ENCODE data around the gene C11orf91. TPM values are rescaled to one million over a fixed set of nuclear protein-coding genes. Genes with fewer than 3 reads are reported as not detected.

The C11orf91 gene
- total and polyA plus RNA-seq, 2 donors, result 0.14 TPM; not detected in 1

GRCh38 chr11:33652930-33653329, 47.7 kb downstream of the C11orf91 start:
- Histone ChIP-seq H3K9me3 (ENCODE audit: control insufficient read depth in 2 of 2, insufficient read depth in 1 of 2, low read length in 1 of 2) (no peaks in the 10 kb centered on the region), H3K4me3 (ENCODE audit: low read length in 2 of 2) (no peak overlapping the region), H3K36me3 (ENCODE audit: control insufficient read depth in 2 of 2, insufficient read depth in 2 of 2, low read length in 1 of 2) (no peaks in the 10 kb centered on the region), H3K4me1 (ENCODE audit: control insufficient read depth in 2 of 2, insufficient read depth in 2 of 2, low read length in 2 of 2) (peaks cover 0 to 2% of the 10 kb centered on the region in 2 donors), H3K27ac (ENCODE audit: low read depth in 1 of 2, low read length in 1 of 2) (no peak overlapping the region), H3K27me3 (ENCODE audit: control insufficient read depth in 2 of 2, insufficient read depth in 1 of 2, low read length in 1 of 2) (no peaks in the 10 kb centered on the region)
- no peak for DNase-seq (ENCODE audit: low read depth in 6 of 9, low spot score in 9 of 9)
- 71% methylated on average over 3 of the region's 3 CpGs for WGBS

GRCh38 chr11:33652431-33652830, 48.2 kb downstream of the C11orf91 start:
- Histone ChIP-seq H3K9me3 (ENCODE audit: control insufficient read depth in 2 of 2, insufficient read depth in 1 of 2, low read length in 1 of 2) (no peaks in the 10 kb centered on the region), H3K4me3 (ENCODE audit: low read length in 2 of 2) (no peak overlapping the region), H3K27ac (ENCODE audit: low read depth in 1 of 2, low read length in 1 of 2) (no peak overlapping the region), H3K4me1 (ENCODE audit: control insufficient read depth in 2 of 2, insufficient read depth in 2 of 2, low read length in 2 of 2) (peaks cover 0 to 2% of the 10 kb centered on the region in 2 donors), H3K36me3 (ENCODE audit: control insufficient read depth in 2 of 2, insufficient read depth in 2 of 2, low read length in 1 of 2) (no peaks in the 10 kb centered on the region), H3K27me3 (ENCODE audit: control insufficient read depth in 2 of 2, insufficient read depth in 1 of 2, low read length in 1 of 2) (no peaks in the 10 kb centered on the region)
- WGBS, result 84% methylated on average over 1 of the region's 1 CpG
- DNase-seq (ENCODE audit: low read depth in 6 of 9, low spot score in 9 of 9), result no peak

DNA sequence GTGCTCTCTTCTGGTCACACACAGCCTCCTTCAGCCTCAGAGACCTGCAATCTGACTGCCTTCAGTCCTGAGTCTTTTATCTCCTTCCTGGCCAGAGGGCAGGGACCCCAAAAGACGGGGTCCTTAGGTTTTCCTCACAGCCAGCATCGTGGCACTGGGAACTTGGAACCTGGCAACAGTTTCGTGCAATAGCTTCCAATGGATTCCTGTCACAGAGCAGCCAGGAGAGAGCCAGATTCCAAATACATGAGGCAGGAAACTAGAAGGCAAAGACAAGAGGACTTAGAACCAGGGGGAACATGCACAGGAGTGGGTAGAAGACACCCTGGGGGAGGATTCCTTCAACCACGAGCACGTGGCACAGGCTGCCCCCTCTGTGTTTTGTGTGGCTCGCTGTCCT, 48.6 kb downstream of the C11orf91 start:
- no peak for DNase-seq (ENCODE audit: low read depth in 6 of 9, low spot score in 9 of 9)
- Histone ChIP-seq H3K9me3 (ENCODE audit: control insufficient read depth in 2 of 2, insufficient read depth in 1 of 2, low read length in 1 of 2) (no peaks in the 10 kb centered on the region), H3K4me3 (ENCODE audit: low read length in 2 of 2) (no peak overlapping the region), H3K27me3 (ENCODE audit: control insufficient read depth in 2 of 2, insufficient read depth in 1 of 2, low read length in 1 of 2) (no peaks in the 10 kb centered on the region), H3K4me1 (ENCODE audit: control insufficient read depth in 2 of 2, insufficient read depth in 2 of 2, low read length in 2 of 2) (peaks cover 0 to 2% of the 10 kb centered on the region in 2 donors), H3K27ac (ENCODE audit: low read depth in 1 of 2, low read length in 1 of 2) (no peak overlapping the region), H3K36me3 (ENCODE audit: control insufficient read depth in 2 of 2, insufficient read depth in 2 of 2, low read length in 1 of 2) (no peaks in the 10 kb centered on the region)
- WGBS, result 82% methylated on average over 6 of the region's 6 CpGs

DNA sequence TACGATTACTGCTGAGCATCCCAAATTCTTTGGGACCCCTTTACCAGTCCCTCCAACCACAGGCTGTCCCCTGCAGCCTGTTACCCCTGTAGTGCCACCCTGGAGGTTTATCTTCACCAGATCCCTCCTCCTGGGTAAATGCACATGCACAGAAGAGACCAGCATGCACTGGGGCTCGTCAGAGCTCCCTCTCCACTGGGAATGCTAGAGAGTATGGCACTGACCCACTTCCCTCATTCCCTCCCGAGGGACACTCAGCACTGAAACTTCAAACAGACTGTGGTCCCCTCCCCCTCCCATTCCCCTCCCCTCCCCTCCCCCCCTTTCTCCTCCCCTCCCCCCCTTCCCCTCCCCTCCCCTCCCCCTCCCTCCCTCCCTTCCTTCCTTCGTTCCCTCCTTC, 49.1 kb downstream of the C11orf91 start:
- 61% methylated on average over 4 of the region's 4 CpGs for WGBS
- DNase-seq (ENCODE audit: low read depth in 6 of 9, low spot score in 9 of 9), result no peak
- Histone ChIP-seq H3K9me3 (ENCODE audit: control insufficient read depth in 2 of 2, insufficient read depth in 1 of 2, low read length in 1 of 2) (no peaks in the 10 kb centered on the region), H3K27ac (ENCODE audit: low read depth in 1 of 2, low read length in 1 of 2) (no peak overlapping the region), H3K4me3 (ENCODE audit: low read length in 2 of 2) (no peak overlapping the region), H3K4me1 (ENCODE audit: control insufficient read depth in 2 of 2, insufficient read depth in 2 of 2, low read length in 2 of 2) (peaks cover 0 to 2% of the 10 kb centered on the region in 2 donors), H3K27me3 (ENCODE audit: control insufficient read depth in 2 of 2, insufficient read depth in 1 of 2, low read length in 1 of 2) (no peaks in the 10 kb centered on the region), H3K36me3 (ENCODE audit: control insufficient read depth in 2 of 2, insufficient read depth in 2 of 2, low read length in 1 of 2) (no peaks in the 10 kb centered on the region)

GRCh38 chr11:33649944-33650343, 50.7 kb downstream of the C11orf91 start:
- 95% methylated on average over 4 of the region's 4 CpGs for WGBS
- Histone ChIP-seq H3K27me3 (ENCODE audit: control insufficient read depth in 2 of 2, insufficient read depth in 1 of 2, low read length in 1 of 2) (no peaks in the 10 kb centered on the region), H3K27ac (ENCODE audit: low read depth in 1 of 2, low read length in 1 of 2) (no peak overlapping the region), H3K4me1 (ENCODE audit: control insufficient read depth in 2 of 2, insufficient read depth in 2 of 2, low read length in 2 of 2) (no peaks in the 10 kb centered on the region), H3K4me3 (ENCODE audit: low read length in 2 of 2) (no peak overlapping the region), H3K36me3 (ENCODE audit: control insufficient read depth in 2 of 2, insufficient read depth in 2 of 2, low read length in 1 of 2) (no peaks in the 10 kb centered on the region), H3K9me3 (ENCODE audit: control insufficient read depth in 2 of 2, insufficient read depth in 1 of 2, low read length in 1 of 2) (no peaks in the 10 kb centered on the region)
- DNase-seq (ENCODE audit: low read depth in 6 of 9, low spot score in 9 of 9), result no peak

Other genes starting within 250 kb of the C11orf91 start
- gene CD59, start 35.6 kb upstream of the C11orf91 start, total RNA-seq, result 115 TPM
- gene CD59, start 35.6 kb upstream of the C11orf91 start, polyA plus RNA-seq, result 156 TPM
- 33.9 TPM for gene FBXO3, start 73.7 kb upstream of the C11orf91 start, total RNA-seq
- 32.9 TPM for gene FBXO3, start 73.7 kb upstream of the C11orf91 start, polyA plus RNA-seq
- 9.4 TPM for gene LMO2, start 191.2 kb upstream of the C11orf91 start, total RNA-seq
- gene LMO2, start 191.2 kb upstream of the C11orf91 start, polyA plus RNA-seq, result 31.1 TPM

Measured in thymus (tissue), 11 donors.